ENCODE data around the gene GART.

Gene GART

DNA sequence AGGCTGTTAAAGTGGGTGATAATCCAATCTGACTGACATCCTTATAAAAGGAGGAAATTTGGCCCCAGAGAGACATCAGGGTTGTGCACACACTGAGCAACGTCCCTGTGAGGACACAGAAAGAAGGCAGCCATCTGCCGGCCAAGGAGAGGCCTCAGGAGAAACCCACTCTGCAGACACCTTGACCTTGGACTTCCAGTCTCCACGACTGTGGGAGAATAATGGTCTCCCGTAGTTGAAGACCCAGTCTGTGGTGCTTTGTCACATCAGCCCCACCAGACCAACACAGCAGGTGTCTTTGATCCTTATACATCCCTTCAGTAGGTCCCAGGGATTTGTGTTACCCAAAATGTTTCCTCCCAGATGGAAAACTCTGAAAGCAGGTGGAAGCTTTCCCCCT is 46.2 kb downstream of the GART start:
- no peak for TF ChIP-seq CTCF (IDR thresholded peaks at IDR 0.05)
- Histone ChIP-seq H3K4me3 (no peak overlapping the region), H3K4me1 (peaks cover 0 to 9% (median 2%) of the 10 kb centered on the region in 4 donors)

GRCh38 chr21:33493756-33494155 is 48.2 kb downstream of the GART start:
- no peak overlapping the region for H3K27ac ChIP-seq
- intact Hi-C loops (cut with DNase I; ENCODE audit: low total_unique reads), result no loop called here
- H3K4me1 ChIP-seq, result peaks cover 0 to 10% (median 2%) of the 10 kb centered on the region in 4 donors
- no peaks in the 10 kb centered on the region for H3K9me3 ChIP-seq
- no peak for DNase-seq
- no peaks in the 10 kb centered on the region for H3K27me3 ChIP-seq
- TF ChIP-seq CTCF (IDR thresholded peaks at IDR 0.05), result no peak
- H3K36me3 ChIP-seq, result no peaks in the 10 kb centered on the region
- no peak overlapping the region for H3K4me3 ChIP-seq

More for the DNA sequence above, 46.2 kb downstream of the GART start:
- H3K9me3 ChIP-seq, result no peaks in the 10 kb centered on the region
- DNase-seq, result no peak
- no peaks in the 10 kb centered on the region for H3K27me3 ChIP-seq
- intact Hi-C loops (cut with DNase I; ENCODE audit: low total_unique reads), result no loop called here
- no peak overlapping the region for H3K27ac ChIP-seq
- H3K36me3 ChIP-seq, result no peaks in the 10 kb centered on the region

DNA sequence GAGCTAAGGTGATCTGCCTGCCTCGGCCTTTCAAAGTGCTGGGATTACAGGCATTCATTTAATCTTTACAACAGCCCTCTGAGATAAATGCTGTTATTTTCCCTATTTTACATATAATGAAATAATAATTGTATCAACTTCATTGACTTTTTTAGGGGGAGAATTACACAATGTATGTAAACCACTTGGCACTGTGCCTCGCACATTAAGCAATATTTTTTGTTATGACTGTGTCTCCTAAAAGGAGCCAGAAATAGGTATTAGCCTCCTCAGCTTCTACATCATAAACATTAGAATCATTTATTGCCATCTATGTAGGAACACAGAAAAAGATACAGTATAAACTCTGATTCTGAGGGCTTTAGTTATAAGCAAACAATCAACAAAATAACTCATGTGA is 49.3 kb downstream of the GART start:
- H3K9me3 ChIP-seq, result no peaks in the 10 kb centered on the region
- no peaks in the 10 kb centered on the region for H3K36me3 ChIP-seq
- DNase-seq, result no peak
- H3K27me3 ChIP-seq, result no peaks in the 10 kb centered on the region
- no peak overlapping the region for H3K4me3 ChIP-seq
- no peak overlapping the region for H3K27ac ChIP-seq
- TF ChIP-seq CTCF (IDR thresholded peaks at IDR 0.05), result no peak
- peaks cover 0 to 10% (median 2%) of the 10 kb centered on the region in 4 donors for H3K4me1 ChIP-seq
- intact Hi-C loops (cut with DNase I; ENCODE audit: low total_unique reads), result no loop called here

- Histone ChIP-seq H3K4me1 (peaks cover 0 to 10% (median 2%) of the 10 kb centered on the region in 4 donors), H3K36me3 (no peaks in the 10 kb centered on the region), H3K9me3 (no peaks in the 10 kb centered on the region), H3K27me3 (no peaks in the 10 kb centered on the region), H3K27ac (peak within 1 kb of the TSS; percentile 74 to 78), H3K4me3 (peak within 1 kb of the TSS; percentile 61 to 73)
- DNase-seq, result peak; percentile 92 to 95
- no peak for TF ChIP-seq CTCF (IDR thresholded peaks at IDR 0.05)
- intact Hi-C loops (cut with DNase I; ENCODE audit: low total_unique reads), result no loop called here
Measured at GRCh38 chr21:33491373-33492102, 50.4 kb downstream of the GART start, which contains the start of gene DNAJC28. Gene DNAJC28, minus strand, starts transcription at chr21:33491716. Its CDS starts 2,323 bp downstream, at chr21:33489393.

GRCh38 chr21:33490991-33491372 is 50.9 kb downstream of the GART start:
- DNase-seq, result no peak
- TF ChIP-seq CTCF (IDR thresholded peaks at IDR 0.05), result no peak
- Histone ChIP-seq H3K9me3 (no peaks in the 10 kb centered on the region), H3K27ac (peak overlapping the region; percentile 74 to 78), H3K27me3 (no peaks in the 10 kb centered on the region), H3K4me3 (peak overlapping the region; percentile 61 to 73), H3K4me1 (peaks cover 0 to 10% (median 2%) of the 10 kb centered on the region in 4 donors), H3K36me3 (no peaks in the 10 kb centered on the region)
- intact Hi-C loops (cut with DNase I; ENCODE audit: low total_unique reads), result no loop called here
